GM18499 (cell line): ENCODE measurements around the gene PABPC5.

ENCODE experiments used
- ATAC-seq: cut with Tn5 transposase; IDR thresholded peaks from one replicate; pipeline ENCODE4 v1.9.1; 2021; ENCODE audit warnings: moderate number of reproducible peaks; ENCODE audit not compliant: insufficient read depth, unreplicated experiment

The PABPC5 gene

DNA sequence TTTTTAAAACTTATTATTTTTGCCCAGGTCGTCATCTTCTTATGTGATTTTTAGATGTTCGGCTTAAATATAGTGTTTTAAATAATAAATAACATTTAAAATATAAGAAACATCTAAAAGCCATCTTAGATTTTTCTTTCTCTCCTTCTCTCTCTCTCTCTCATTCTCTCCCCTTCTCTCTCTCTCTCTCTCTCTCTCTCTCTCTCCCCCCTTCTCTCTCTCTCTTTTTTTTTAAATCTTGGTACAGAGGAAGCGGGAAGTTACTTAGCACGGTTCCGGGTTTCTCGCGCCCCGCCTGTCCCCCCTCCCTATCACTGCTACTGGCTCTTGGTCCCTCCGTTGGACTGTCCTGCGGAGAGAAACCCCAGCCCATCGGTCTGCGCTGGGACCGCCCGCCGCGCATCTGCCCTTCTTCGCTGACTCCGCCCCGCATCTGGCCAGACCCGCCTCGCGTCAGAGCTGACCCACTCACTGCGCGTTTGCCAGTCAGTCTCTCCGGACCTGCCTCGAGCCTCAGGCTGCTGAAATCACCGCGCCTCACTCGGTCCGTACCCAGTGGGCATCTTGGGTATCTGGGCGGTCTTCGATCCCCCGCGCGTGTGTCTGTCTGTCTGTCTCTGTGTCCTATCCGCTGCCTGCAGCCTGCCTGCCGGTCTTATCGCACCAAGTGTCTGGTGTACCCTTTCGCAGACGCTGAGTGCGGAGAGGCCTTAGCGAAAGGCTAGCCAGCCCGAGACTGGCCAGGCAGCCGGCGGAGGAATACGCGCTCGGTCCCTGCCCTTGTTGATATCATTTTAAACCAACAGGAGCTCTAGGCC lies at the start of gene PABPC5:
Gene PABPC5 (plus strand): TSS at position 489 of the 818 bp plus-strand sequence. CDS start 739 bp downstream, outside the sequence.
- ATAC-seq = no peak

DNA sequence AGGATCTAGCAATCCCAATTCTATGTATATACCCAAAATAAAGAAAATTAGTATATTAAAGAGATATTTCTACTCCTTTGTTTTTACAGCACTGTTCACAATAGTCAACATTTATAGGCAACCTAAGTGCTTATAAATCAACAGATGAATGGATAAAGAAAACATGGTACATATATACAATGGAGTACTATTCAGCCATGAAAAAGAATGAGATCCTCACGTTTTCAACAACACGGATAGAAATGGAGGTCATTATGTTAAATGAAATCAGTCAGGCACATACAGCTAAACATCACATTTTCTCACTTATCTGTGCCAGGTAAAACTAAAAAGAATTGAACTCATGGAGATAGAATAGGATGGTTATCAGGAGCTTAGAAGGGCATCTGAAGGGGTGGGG lies 45.6 kb upstream of the PABPC5 start:
- no peak for ATAC-seq

- ATAC-seq = no peak
Observed at GRCh38 chrX:91414713-91415112, 19.9 kb upstream of the PABPC5 start.

GRCh38 chrX:91435395-91435794 lies 756 bp downstream of the PABPC5 start:
- ATAC-seq = no peak
